Epithelial cell of proximal tubule (primary cell): Measurements from ENCODE around the gene SHB. TPM values are rescaled to one million over a fixed set of nuclear protein-coding genes. Genes with fewer than 3 reads are reported as not detected.

Experiments used
- DNase-seq: peaks from one replicate; pipeline ENCODE4 v3.0.0-alpha.2; 2011; ENCODE audit warnings: low read depth
- H3K4me3 ChIP-seq: 2 replicates; pipeline ENCODE4 v1.5.1; 2011; ENCODE audit warnings: low read depth, mild to moderate bottlenecking, low read length
- total RNA-seq: library from RNA; depleted of rRNA; stranded (reverse); fragments of >200 nt; gene quantifications from 2 replicates; pipeline ENCODE4 v1.2.3, GENCODE V29; 2015
- TF ChIP-seq, protein P1 (sequence below): conservative IDR thresholded peaks from 2 replicates; pipeline ENCODE4 v1.5.1; 2012; ENCODE audit warnings: low read depth, mild to moderate bottlenecking, low read length

The SHB gene
- total RNA-seq, 1 donor from 2014 or later: 32.7 TPM

DNA sequence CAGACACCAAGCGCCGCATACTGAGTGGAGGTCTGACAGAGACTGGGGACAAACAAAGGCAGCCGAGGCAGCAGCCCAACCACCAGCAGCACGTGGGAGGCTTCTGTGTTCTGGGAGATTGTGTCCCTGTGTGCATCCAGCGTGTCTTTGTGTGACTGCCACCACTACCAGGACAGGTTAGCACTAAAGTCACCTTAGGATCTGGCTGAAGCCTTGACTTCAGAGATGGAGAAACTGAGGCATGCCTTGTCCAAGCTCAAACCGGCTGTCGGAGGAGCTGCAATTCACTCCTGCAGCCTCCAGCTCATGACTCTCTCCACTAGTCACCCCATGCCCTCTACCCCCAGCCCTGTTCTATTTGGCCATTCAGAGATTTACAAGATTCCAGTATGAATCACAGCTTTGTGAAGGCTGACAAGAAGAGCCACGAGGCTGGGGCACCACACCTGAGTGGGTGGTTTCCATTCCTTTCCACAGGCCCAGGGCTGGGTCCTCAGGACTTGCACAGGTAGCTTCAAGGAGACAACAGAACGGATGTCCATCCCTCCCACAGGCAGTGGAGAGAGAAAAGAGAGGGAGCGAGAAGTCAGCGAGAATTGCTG lies 69.3 kb downstream of the SHB start:
- TF ChIP-seq, protein P1, sequence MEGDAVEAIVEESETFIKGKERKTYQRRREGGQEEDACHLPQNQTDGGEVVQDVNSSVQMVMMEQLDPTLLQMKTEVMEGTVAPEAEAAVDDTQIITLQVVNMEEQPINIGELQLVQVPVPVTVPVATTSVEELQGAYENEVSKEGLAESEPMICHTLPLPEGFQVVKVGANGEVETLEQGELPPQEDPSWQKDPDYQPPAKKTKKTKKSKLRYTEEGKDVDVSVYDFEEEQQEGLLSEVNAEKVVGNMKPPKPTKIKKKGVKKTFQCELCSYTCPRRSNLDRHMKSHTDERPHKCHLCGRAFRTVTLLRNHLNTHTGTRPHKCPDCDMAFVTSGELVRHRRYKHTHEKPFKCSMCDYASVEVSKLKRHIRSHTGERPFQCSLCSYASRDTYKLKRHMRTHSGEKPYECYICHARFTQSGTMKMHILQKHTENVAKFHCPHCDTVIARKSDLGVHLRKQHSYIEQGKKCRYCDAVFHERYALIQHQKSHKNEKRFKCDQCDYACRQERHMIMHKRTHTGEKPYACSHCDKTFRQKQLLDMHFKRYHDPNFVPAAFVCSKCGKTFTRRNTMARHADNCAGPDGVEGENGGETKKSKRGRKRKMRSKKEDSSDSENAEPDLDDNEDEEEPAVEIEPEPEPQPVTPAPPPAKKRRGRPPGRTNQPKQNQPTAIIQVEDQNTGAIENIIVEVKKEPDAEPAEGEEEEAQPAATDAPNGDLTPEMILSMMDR: no peak
- no peak for DNase-seq
- H3K4me3 ChIP-seq: no peak overlapping the region

DNA sequence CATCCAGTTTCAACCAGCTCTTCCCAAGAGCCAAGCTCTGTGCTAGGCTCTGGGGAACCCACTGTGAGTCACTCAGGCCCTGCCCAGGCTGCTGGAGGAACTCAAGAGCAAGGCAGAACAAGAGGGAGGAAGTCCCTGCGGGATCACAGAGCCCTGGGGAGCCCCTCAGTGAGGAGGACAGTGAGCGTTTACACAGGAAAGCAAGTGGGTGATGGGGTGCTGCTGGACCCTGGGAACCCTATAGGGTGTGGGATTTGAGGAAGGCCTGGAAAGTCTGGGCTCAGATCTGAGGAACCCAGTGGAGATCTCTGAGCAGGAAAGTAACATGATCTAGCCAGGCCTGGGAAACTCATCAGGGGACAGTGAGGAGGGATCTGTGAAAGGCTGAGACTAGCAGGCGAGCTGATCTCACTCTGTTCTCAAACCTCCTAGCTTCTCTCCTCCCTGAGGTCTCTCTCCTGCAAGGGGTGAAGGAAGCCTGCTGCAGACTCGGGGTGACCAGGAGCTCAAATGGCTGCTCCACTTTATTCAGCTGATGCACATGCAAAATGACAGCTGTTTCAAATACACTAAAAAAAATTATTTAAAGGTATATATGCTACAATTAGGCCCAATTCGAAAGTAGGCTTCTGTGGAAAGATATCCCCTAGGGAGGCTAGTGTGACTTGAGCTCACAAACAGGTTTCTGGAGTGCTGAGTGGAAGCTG lies 70.0 kb downstream of the SHB start:
- TF ChIP-seq, protein P1: no peak
- DNase-seq: no peak
- no peak overlapping the region for H3K4me3 ChIP-seq

DNA sequence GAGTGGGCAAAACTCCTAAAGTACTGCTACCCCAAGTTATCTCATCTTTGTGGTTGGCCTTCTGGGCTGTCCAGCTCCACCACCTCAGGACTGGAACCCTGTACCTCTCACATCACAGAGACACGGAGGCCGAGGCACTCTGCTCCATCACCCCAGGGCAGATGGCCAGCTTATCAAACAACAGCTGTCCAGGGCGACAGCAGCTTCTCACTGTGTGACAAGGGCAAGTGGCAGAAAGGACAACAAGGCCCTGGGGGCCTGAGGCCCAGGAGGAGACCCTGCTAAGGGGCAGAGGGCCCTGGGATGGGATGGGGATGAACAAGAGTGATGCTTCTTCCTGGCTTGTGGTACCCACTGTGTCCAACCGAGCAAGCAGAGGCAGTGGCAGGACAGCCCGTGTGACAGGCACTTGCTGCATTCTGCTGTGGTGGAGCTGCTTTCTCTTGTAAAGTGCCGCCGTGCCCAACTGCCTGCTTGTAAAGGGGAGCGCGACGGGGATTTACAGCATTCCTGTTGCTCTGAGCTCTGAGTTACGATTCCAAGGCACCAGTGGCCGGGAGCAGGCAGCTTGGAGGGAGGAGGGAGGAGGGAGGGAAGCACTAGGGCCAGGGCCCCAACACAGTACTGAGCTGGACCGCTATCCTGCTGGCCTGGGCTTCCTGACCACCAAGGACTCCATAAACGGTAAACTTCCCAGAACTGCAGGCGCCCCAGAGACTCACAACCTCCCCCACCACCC lies 71.2 kb downstream of the SHB start:
- H3K4me3 ChIP-seq: no peak overlapping the region
- no peak for DNase-seq
- TF ChIP-seq, protein P1: no peak

DNA sequence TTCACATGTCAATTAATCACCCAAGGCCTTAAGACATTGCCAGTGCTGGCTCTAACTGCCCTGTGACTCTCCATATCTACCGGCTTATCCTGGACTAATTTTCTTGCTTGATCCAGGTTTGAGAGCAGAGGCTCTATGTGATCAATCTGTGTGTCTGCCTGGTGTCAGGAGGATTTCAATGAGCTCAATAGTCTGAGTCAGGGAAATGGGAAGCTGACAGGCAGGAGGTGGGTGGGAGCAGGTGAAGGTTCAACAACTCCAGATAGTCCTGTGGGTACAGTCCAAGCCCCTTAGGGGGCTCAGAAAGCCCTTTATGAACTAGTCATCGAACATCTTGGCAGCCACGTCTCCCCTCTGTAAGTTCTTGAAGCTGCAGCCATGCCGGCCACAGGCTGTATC lies 72.2 kb downstream of the SHB start:
- TF ChIP-seq, protein P1: no peak
- no peak overlapping the region for H3K4me3 ChIP-seq
- DNase-seq: no peak

DNA sequence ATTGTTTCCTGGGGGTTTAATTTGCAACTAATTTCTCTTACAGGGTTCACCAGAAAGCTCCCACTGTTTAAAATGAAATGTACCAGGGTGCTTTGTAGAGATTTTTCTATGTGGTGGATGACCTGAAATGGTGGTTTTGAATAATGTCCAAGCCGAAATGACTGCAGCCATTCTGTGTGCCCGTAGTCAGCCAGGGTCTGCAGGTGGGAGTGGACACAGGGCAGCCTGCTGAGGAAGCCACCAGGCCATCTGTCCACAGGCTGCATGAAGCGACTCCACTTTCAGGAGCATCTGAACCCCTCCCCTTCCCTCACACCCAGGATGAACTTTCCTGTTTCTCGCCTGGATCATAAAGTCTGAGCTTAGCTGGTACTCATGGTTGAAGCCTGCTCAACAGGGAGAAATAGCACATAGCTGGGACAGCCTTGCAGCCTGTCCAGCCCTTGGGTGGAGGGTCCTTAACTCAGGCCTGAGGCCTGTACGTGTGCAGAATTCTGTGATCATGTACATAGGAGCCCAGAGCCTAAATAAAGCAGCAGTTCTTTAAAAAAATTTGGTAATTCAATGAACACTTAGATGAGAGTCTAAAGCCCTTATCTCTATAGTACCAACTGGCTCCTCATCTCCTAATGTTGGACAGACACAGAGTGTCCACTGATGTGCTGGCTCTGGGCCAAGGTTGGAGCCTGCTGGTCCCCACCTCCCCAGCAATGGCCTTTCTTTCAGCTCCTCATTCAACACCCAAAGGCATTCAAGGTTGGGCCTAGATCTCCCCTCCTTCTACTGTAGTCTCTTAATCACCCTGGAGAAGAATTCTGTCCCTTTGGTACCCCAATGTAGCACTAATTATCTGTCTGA lies 72.8 kb downstream of the SHB start:
- H3K4me3 ChIP-seq: no peak overlapping the region
- no peak for DNase-seq
- TF ChIP-seq, protein P1: no peak

DNA sequence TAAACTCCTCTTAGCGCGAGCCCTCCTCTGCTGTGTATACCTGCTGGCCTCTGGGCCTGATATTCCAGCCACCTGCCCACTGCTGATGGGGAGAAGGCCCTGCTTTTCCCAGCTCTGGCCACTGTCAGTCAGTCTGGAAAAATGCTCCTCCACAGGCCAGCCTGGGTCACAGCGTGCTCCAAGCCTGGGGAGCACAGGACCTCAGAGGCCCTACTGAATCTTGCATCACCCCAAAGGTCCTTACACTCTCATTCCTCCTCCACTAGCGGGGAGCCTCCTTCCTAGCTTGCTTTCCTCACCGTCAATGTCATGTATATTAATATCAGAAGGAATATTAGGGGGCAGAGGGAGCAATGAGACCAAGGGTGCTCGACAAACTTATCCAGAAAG lies 73.7 kb downstream of the SHB start:
- TF ChIP-seq, protein P1: no peak

More for the DNA sequence above, 73.7 kb downstream of the SHB start:
- DNase-seq: no peak
- H3K4me3 ChIP-seq: no peak overlapping the region
